Stimulated activated CD4-positive, alpha-beta T cell treated with anti-CD3 and anti-CD28 coated beads, Interleukin-4, amount 100 ng/mL, for 4 hours (primary cell): ENCODE results near the gene CCDC33.
"Not testable (repeated sequence)": the region's sequence is repeated elsewhere in the genome, so short reads cannot be mapped to it uniquely, and the experiment has no call there.

Experiments
- DNase-seq, 2 experiments: peaks; one replicate each; pipeline ENCODE4 v3.0.0-alpha.2; 2020

CCDC33 gene

DNA sequence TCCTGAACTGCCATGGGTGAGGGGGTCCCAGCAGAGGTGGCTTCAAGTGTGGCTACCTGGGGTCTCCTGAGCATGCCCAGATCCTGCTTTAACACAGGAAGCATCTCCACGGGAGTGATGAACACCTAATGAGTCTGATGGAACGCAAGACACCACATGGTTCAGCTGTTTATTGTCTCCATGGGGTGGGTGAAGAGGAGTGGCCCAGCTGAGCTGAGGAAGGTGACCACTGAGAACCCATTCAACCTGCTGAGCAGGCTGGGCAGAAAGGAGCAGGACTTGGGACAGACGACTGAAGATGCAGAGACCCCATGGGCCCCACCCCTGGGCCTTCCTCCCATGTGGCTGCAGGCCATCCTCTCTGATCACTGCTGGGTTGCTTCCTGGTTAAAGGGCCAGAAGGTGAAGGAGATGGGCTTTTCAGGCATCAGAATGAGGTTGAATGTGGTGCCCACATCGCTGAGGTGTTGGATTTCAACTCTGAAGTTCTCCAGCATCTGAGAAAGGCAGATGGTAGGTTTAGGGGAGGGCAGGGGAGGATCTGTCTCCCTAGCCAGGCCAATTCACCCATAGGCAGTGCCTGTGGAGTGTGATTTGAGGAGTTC is 101.6 kb downstream of the CCDC33 start:
- DNase-seq, result no peak

DNA sequence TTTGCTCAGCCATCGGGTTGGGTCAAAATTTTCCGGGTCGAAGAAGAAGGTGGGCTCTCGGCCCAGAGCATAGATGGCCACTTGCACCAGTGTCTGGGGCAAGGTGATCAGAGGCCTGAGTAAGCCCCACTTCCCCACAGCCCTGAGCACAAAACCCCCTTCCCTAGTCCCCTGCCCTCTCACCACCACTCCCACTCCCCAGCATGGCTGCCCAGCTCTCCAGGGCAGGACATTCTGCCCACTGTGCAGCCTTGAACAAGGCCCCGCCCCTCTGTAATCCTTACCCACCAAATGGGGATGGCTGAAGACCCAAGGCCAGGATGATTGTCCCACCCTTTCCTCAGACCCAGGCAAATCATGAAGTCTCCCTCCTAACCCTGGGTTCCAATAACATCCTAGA is 102.5 kb downstream of the CCDC33 start:
- no peak for DNase-seq

DNA sequence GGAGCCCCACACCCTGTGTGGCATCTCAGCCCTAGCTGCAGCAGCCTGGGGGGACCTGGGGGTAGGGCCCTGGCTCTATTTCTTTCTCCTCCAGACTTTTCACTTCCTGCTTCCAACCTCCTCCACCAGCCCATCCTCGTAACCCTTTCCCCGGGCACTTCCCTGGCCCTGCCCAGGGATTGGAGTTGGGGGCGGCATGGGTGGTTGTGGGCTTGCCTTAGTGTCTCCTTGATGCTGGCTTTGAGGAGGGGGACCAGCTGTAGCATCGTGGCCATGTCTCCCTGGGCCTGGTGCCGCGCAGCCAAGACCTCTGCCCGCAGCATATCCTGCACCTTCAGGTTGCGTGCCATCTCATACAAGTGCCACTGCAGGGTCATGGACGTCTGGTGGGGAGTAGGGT is 103.2 kb downstream of the CCDC33 start:
- DNase-seq, result no peak

DNA sequence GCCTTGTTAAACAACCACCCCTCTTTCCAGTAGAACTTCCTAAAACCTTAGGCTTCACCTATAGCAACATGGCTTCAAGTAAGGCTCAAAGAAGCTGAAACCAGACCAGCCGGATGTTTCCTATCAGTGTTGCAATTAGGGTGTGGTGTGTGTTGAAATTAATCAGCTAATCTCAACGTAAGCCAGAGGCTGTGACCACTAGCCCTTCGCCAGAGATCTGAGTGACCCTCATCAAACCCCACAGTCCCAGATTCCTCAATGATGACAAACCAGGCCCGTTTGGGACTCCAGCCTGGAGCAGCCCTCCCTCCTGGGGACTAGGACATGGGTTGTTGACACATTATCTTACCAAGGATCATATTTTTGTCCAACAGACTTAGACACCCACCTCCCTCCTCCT is 104.0 kb downstream of the CCDC33 start:
- DNase-seq, result no peak

DNA sequence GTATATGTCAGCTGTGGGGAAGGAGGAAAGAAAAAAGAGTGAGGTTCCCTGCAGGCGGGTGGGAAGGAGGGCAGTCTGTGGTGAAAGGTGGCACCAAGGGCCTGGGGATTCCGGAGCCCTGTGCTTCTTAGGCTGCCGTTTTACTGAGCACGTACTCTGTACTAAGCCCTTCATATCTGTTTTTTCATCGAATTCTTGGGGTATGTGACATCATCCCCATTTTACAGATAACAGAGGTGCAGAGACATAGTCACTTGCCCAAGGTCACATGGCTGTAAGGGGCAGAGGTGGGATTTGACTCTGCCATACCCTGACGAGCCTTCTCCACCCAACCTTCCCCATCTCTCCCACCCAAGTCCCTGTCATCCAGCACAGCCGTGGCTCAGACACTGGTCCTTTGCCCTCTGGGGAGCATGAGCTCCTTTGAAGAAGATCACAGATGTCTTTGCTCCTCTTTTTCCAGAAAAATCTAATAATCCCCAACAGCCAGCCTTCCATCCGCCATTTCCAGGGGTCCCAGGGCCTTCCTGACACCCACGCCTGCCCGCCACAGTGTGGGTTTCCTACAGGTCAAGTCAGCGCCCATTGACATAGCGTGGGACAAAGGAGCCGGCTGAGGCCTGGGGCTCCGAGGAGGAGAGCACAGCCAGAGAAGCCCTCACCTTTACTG is 107.1 kb downstream of the CCDC33 start:
- DNase-seq, result no peak

DNA sequence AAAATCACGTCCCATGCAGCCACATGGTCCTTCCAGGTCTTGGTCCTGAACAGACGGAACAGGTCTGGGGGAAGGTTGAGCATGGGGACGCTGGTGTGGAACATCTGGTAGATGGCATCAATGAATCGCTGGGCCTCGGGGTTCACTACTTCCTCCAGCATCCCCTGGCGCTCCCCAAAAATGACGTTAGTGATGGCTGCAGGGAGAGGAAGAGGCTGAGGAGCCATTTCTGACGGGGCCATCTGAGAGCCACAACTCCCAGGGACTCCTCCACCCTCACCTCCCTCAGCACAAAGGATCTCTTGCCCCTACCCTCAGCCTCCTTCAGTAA is 107.6 kb downstream of the CCDC33 start:
- DNase-seq, result no peak

DNA sequence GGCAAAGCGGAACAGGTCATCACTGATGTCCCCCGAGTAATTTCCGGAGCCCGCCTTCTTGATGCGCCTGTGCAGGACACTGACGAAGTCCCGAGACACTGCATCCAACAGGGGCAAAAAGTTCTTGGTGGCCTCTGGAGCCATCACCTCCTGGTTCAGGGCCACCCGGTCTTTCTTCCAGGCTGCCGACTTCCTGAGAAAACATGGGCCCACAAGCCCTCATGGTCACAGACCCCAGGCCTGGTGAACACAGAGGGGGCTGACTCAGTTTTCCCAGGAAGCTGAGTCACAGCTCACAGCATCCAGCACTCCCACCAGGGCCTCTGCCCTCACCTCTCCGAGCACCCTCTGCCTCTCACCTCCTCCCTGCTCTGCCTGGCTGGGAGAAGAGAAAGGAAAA is 108.9 kb downstream of the CCDC33 start:
- DNase-seq, result no peak

DNA sequence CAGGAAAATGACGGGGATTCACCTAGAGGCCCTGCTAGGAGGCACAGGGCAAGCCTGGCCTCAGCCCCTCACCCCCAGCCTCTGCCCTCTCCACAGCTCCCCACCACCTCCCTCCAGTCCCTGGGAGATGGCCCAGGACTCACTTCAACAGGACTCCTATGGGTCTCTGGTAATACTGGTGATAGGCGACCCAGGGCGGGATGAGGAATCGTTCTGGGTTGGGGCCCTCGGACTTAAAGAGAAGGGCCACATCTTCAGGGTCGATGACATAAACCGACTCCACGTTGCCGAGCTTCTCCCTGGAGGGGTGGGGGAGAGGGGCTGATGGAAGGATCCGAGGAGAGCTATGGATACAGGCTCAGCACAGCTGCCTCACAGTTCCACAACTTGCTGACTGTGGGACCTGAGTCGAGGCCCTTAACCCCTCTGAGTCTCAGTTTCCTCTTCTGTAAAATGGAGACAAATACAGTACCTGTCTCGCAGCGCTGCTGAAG is 111.7 kb downstream of the CCDC33 start:
- DNase-seq, result no peak

DNA sequence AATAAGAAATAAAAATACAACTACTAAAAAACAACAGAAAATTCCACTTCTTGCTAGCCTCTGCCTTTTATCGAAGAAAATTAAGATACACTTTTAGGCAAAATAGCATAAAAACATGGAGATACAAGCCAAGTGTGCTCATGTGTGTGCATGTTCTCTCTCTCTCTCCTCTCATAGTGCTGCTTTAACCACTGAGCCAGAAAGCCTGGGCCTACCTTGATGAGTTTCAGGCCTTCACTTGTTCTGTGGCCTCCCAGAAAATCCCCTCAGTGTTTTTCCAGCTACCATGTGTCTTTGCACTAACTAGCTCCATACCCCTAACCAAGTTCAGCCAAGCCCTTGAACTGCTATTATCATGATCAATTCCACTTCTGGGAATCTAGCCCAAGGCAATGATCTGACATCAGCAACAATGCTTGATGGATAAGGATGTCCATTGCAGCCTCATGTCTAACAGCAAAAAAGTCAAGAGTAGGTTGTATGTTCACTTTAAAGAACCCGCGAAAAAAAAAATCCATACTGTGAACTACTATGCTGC is 113.2 kb downstream of the CCDC33 start:
- no peak for DNase-seq

DNA sequence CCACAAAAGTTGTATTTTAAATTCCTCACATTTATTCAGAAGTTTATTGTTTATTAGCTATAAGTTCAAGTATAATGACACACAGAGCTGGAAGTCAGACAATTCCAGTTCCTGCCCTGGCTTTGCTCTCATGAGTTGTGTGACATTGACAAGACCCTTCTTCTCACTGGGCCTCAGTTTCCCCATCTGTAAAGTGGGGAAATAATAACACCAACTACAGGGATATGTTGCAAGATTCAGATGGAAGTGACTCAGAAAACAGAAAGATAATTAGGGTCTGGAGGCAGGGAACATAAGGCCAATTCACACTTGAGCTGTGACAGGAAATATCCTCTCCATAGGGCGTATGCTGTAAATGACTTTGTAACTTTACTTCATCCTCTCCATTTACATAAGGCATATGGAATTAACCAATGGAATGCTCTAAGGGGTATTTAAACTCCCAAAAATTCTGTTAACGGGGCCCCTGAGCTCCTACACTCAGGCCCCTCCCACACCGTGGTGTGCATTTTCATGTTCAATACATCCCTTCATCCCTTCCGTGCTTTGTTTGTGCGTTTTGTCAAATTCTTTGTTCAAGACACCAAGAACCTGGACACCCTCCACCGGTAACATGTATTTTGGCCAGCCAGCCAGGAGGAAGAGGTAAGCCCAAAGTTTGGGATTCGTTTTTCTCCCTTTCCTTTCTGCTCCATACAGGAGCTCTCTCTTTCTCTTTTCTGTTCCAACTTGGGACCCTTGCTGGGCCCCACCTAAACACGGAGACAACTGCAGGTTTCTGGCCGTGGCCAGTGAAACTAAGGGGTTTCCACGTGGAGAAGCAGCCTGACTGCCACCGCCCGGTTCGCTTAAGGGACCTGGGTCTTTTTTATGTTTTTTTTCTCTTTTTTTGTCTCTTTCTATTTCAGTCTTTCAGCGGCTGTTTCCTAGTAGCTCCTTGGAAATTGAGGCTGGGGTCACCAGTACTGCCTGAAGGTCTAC is 114.5 kb downstream of the CCDC33 start:
- no peak for DNase-seq

DNA sequence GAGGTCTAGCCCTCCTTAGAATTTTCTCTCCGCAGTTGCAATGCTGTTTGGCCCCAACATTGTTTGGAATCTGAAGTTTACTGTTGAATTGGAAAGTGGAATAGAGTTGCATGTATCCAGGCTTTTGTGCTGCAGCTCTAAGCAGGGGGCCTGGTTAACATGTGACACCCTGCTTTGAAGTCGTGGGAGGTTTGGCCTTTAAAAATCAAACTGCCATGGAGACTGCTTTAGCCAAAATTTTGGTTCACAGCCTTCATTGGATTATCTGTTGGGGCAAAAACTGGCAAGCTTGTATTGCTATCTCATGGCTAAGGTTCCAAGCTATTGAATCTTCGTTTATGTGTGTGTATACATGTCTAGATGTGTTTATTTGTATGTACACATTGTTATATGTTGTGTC is 115.5 kb downstream of the CCDC33 start:
- DNase-seq, result no peak

DNA sequence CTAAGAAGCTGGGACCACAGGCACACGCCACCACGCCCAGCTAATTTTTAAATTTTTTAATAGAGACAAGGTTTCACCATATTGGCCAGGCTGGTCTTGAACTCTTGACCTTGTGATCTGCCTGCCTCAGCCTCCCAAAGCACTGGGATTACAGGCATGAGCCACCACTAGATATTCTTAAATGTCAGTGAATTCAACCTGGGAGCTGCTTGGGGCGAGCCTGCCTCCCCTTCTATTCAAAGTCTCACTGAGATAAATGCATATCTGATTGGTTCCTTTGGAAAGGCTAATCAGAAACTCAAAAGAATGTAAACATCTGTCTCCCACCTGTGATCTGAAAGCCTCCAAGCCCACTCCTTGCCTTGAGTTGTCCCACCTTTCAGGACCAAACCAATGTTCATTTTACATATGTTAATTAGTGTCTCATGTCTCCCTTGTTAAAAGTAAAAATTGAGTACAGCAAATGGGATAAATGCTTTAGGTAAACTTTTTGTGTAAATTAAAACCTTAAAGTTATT is 116.3 kb downstream of the CCDC33 start:
- no peak for DNase-seq

DNA sequence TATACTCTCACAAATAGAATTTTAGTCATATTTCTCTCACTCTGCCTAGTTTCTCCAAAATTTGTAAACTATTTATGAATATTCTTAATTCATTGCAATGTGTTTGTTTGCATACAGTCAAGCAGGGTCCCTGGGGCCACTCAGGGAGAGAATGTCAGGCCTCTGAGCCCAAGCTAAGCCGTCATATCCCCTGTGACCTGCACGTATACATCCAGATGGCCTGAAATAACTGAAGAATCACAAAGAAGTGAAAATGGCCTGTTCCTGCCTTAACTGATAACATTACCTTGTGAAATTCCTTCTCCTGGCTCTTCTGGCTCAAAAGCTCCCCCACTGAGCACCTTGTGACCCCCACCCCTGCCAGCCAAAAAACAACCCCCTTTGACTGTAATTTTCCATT is 117.9 kb downstream of the CCDC33 start:
- DNase-seq, result not testable (repeated sequence)

DNA sequence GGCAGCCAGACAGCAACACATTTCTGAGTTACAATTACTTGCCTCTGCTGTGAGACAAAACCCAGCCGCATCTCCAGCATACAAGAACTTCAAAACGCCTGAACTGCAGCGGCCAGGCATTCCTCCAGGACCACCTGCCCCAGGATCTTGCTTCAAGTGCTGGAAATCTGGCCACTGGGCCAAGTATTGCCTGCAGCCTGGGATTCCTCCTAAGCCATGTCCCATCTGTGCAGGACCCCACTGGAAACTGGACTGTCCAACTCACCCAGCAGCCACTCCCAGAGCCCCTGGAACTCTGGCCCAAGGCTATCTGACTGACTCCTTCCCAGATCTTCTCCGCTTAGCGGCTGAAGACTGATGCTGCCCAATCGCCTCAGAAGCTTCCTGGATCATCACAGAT is 119.9 kb downstream of the CCDC33 start:
- DNase-seq, result not testable (repeated sequence)

DNA sequence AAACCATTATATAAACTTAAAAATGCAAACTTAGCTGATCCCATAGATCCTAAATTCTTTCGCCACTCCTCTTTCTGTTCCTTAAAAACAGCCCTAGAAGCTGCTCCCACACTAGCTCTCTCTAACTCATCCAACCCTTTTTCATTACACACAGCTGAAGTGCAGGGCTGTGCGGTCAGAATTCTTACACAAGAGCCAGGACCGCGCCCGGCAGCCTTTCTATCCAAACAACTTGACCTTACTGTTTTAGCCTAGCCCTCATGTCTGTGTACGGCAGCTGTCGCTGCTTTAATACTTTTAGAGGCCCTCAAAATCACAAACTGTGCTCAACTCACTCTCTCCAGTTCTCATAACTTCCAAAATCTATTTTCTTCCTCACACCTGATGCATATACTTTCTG is 121.4 kb downstream of the CCDC33 start:
- not testable (repeated sequence) for DNase-seq

DNA sequence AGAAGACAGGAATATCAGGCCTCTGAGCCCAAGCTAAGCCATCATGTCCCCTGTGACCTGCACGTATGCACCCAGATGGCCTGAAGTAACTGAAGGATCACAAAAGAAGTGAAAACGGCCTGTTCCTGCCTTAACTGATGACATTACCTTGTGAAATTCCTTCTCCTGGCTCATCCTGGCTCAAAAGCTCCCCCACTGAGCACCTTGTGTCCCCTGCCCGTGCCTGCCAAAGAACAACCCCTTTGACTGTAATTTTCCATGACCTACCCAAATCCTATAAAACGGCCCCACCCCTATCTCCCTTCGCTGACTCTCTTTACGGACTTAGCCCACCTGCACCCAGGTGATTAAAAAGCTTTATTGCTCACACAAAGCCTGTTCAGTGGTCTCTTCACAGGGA is 123.2 kb downstream of the CCDC33 start:
- not testable (repeated sequence) for DNase-seq

DNA sequence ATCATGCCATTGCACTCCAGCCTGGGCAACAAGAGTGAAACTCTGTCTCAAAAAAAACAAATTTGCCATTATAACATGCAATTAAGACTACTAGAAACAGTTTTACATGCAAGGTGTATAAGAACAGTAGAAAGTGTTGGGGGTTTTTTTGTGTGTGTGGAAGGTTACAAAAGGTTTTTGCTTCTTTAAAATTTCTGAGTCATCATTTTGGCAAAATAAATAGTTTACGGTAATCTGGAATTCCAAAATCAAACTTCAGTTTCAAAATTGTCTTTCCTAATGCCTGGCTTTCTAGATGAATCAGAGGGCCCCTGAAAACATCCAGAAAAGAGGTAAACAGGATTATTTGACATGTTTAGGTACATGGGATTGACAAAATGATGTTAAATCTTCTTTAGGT is 124.7 kb downstream of the CCDC33 start:
- DNase-seq, result not testable (repeated sequence)

DNA sequence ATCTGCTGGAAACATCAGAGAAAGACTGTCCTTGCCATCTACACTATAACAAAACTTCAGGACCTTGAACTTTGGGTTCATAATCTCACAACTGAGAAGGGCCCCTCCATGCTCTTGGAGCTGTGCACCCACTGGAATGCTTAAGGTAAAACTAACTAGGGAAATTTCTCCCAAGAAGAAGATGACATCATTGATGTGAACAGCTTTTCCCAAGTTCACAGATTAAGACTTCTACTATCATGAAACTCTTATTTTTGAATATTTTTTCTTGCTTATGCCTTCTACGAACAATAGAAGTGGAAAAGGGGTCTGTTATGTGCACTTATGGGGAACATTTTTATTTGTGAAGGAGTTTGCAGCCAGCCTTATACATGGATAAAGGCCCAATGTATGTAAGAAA is 126.4 kb downstream of the CCDC33 start:
- no peak for DNase-seq

DNA sequence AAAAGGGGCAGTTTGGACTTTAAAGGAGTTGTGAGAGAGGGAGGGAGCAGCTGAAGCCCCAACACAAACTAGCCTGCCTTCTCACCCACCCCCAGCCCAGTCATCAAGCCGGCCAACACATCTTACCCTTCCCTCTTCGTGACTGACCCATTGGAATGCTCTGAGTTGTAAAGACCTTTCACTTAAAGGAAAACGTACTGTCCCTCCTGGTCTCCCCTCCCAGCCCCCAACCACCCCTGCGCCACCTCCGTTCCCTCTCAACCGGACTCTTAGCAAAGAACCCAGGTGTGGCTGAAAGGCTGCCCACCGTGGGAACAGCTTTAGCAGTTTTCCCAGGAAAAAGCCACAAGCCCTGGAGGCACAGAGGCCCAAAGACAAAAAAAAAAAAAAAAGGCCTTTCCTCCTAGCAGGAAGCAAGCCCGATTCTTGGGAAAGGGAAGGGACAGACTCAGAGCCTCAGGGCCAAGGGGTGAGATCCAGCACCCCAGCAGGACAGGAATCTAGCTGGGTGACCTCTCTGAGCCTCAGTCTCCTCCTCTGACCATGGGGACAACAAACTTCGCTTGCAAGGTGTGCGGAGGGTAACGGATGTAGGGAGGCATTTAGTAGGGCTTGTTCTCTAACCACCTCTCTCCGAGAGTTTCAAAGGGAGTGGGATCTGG is 128.9 kb downstream of the CCDC33 start:
- no peak for DNase-seq

DNA sequence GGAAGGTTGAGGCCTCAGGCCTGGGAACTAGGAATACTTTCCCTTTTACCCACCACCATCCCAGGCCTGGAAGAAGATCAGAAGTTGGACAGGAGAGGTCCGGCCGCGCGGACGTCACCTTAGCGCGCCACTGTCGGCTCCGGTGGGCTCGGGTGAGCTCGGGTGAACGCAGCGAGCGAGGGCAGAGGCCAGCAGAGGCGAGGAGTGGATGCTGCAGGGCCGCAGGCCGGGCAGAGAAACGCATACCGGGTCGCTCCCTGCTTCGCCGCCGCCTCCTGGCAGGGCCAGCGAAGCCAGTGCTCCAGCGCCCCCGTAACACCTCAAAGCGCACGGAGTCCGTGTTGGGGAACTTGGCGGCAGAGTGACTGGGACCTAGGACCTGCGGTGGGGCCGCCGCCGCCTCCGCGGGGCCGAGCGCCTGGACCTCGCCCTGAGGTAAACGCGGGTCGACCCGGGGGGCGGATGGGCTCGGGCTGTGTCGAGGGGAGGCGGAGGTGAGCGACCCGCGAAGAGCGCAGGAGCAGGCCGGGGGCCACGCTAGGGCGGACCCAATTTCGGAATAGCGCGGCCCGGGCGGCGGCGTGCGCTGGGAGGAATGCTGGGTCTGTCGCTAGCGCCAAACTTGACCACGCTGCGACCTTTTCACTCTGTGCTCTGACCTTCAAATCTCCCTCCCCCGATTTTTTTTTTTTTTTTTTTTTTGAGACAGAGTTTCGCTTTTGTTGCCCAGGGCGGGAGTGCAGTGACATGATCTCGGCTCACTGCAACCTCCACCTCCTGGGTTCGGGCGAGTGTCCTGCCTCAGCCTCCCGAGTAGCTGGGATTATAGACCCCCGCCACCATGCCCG is 129.7 kb downstream of the CCDC33 start:
- no peak for DNase-seq

DNA sequence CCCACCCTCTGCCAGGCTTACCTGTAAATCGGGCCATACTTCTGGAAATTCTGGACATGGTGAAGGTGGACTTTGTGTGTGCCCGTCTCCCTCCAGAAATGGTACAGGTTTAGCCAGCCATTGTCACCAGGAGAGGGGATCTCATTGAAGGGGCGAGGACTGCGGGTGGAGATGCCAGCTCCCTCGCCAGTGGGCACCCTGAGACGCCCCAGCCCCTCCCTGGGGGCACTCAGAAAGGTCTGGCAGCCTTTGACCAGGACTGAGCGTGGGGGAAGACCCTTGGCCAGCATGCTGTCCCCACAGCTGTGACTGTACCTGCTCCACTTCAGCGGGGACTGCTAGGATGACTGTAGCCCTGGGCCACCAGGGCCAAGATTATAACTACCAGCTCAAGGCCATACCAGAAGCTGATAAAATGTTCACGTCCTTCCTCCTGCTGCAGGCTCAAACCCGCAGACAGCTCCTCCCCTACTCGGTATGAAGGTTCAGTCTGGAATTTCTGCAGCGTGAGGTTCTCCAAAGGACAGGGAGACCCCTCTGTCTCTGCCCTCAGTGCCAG is 131.2 kb downstream of the CCDC33 start, which contains the start of gene CYP11A1:
Gene CYP11A1, minus strand, starts transcription at position 351 of the 559 bp plus-strand sequence. Its CDS starts 61 bp downstream, at position 290.
- no peak for DNase-seq
